Measurements from ENCODE around the gene GMPR. TPM values are rescaled to one million over a fixed set of nuclear protein-coding genes. Genes with fewer than 3 reads are reported as not detected.
A peak's percentile ranks its signal among the peaks of the same experiment; 100 is the strongest.

Gene GMPR
- total and polyA plus RNA-seq, 8 donors = 9.8 to 46.3 (median 26.9) TPM

GRCh38 chr6:16196984-16197546, 41.3 kb upstream of the GMPR start:
- TF ChIP-seq CTCF (IDR thresholded peaks at IDR 0.05) = no peak
- no peak for TF ChIP-seq POLR2A (IDR thresholded peaks at IDR 0.05)
- TF ChIP-seq EP300 (IDR thresholded peaks at IDR 0.05) = no peak
- TF ChIP-seq POLR2AphosphoS5 (IDR thresholded peaks at IDR 0.05) = no peak
- WGBS, 5 donors = 77 to 87% (median 84%) methylated on average over 18 to 19 of the region's 19 CpGs
- peaks cover 6 to 14% (median 10%) of the 10 kb centered on the region in 4 donors for H3K4me1 ChIP-seq
- no peak overlapping the region for H3K27ac ChIP-seq
- H3K36me3 ChIP-seq = no peaks in the 10 kb centered on the region
- DNase-seq = no peak
- H3K9me3 ChIP-seq = no peaks in the 10 kb centered on the region
- H3K4me3 ChIP-seq = no peak overlapping the region
- no peaks in the 10 kb centered on the region for H3K27me3 ChIP-seq
- intact Hi-C loops (cut with DNase I; ENCODE audit: low total_unique reads) = no loop called here

GRCh38 chr6:16198061-16198705, 40.2 kb upstream of the GMPR start:
- Histone ChIP-seq H3K27ac (no peak overlapping the region), H3K4me3 (no peak overlapping the region), H3K27me3 (no peaks in the 10 kb centered on the region), H3K4me1 (peaks cover 6 to 14% (median 10%) of the 10 kb centered on the region in 4 donors), H3K36me3 (no peaks in the 10 kb centered on the region), H3K9me3 (no peaks in the 10 kb centered on the region)
- TF ChIP-seq POLR2A (IDR thresholded peaks at IDR 0.05) (no peak), POLR2AphosphoS5 (IDR thresholded peaks at IDR 0.05) (no peak), CTCF (IDR thresholded peaks at IDR 0.05) (no peak), EP300 (IDR thresholded peaks at IDR 0.05) (no peak)
- no peak for DNase-seq
- intact Hi-C loops (cut with DNase I; ENCODE audit: low total_unique reads) = no loop called here
- WGBS, 5 donors = 86 to 98% (median 96%) methylated on average over 28 to 50 of the region's 50 CpGs

- peak overlapping the region in 2 of 4 donors; percentile 14 to 26 for H3K4me3 ChIP-seq
- TF ChIP-seq CTCF (IDR thresholded peaks at IDR 0.05) (no peak), POLR2AphosphoS5 (IDR thresholded peaks at IDR 0.05) (no peak), POLR2A (IDR thresholded peaks at IDR 0.05) (no peak), EP300 (IDR thresholded peaks at IDR 0.05) (no peak)
- peak in 1 of 2 donors; percentile 43 for DNase-seq
- WGBS, 5 donors = 55 to 82% (median 71%) methylated on average over 5 of the region's 5 CpGs
- H3K27ac ChIP-seq = no peak overlapping the region
- no peaks in the 10 kb centered on the region for H3K36me3 ChIP-seq
- no peaks in the 10 kb centered on the region for H3K27me3 ChIP-seq
- H3K4me1 ChIP-seq = peaks cover 6 to 14% (median 10%) of the 10 kb centered on the region in 4 donors
- intact Hi-C loops (cut with DNase I; ENCODE audit: low total_unique reads) = no loop called here
- H3K9me3 ChIP-seq = no peaks in the 10 kb centered on the region
These were observed 38.6 kb upstream of the GMPR start for GRCh38 chr6:16199804-16200203.

GRCh38 chr6:16200321-16200883, 38.0 kb upstream of the GMPR start:
- Histone ChIP-seq H3K4me3 (peak overlapping the region in 3 of 4 donors; percentile 14 to 26 (median 16)), H3K36me3 (no peaks in the 10 kb centered on the region), H3K27me3 (no peaks in the 10 kb centered on the region), H3K9me3 (no peaks in the 10 kb centered on the region), H3K27ac (no peak overlapping the region), H3K4me1 (peaks cover 6 to 14% (median 10%) of the 10 kb centered on the region in 4 donors)
- peak in 1 of 2 donors; percentile 58 for DNase-seq
- WGBS, 5 donors = 33 to 46% (median 38%) methylated on average over 18 of the region's 18 CpGs
- TF ChIP-seq POLR2AphosphoS5 (IDR thresholded peaks at IDR 0.05) = no peak
- TF ChIP-seq POLR2A (IDR thresholded peaks at IDR 0.05) = no peak
- TF ChIP-seq CTCF (IDR thresholded peaks at IDR 0.05) = no peak
- TF ChIP-seq EP300 (IDR thresholded peaks at IDR 0.05) = no peak
- intact Hi-C loops (cut with DNase I; ENCODE audit: low total_unique reads) = no loop called here
